Activated CD4-positive, CD25-positive, alpha-beta regulatory T cell treated with anti-CD3 and anti-CD28 coated beads, Interleukin-2, amount 50 U/mL, for 24 hours (primary cell): ENCODE measurements around the gene CEP104.
"Not testable (repeated sequence)": the region's sequence is repeated elsewhere in the genome, so short reads cannot be mapped to it uniquely, and the experiment has no call there.

Experiments
- ATAC-seq, 2 donors: fragments of 150-1000 bp; cut with Tn5 transposase; one replicate each; pipeline ENCODE4 v1.10.0; 2021; ENCODE audit warnings: mild to moderate bottlenecking in 1 of 2, moderate library complexity in 1 of 2

Gene CEP104

DNA sequence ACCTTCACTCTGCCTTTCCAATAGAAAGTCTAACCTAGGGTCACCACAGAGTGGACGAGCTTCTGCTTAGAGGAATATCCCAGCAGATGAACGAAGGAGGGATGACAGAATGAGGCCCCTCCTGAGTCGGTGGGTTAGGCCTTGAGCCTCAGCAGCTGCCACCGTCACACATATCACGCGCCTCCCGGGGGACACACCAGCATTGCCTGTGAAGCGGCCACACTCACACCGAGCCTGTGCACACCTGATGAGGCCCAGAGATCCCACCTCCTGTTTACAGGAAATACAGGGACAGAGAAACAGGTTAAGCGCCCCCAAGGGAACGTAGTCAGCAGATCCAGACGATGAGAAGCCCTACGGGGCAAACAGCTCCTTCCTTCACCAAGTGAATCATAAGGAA, 35.6 kb downstream of the CEP104 start:
- ATAC-seq = no peak

DNA sequence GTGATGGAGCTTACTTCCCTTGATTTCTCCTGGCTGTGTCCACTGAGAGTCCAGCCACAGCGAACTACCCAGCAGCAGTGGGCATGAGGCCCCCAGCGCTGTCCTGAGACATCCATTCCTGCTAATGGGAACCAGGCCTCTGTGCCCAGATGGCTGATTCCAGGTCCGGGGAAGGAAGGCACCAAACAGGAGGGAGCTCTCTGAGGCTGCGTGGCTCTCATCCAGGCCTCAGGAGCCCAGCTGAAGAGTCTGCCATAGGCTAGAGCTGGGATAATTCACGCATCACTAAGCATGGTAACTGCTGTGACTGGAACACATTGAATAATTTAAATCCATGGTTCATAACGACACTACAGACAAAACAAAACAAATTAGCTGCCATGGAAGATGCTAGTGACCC, 36.0 kb downstream of the CEP104 start:
- no peak for ATAC-seq

- no peak for ATAC-seq
These were observed 36.7 kb downstream of the CEP104 start for GRCh38 chr1:3820316-3820715.

- ATAC-seq = no peak
These were observed 37.2 kb downstream of the CEP104 start for GRCh38 chr1:3819771-3820200.

- no peak for ATAC-seq
These were observed 39.0 kb downstream of the CEP104 start for GRCh38 chr1:3817821-3818597.

GRCh38 chr1:3817138-3817740, 39.8 kb downstream of the CEP104 start:
- ATAC-seq = no peak

GRCh38 chr1:3816331-3817137, 40.5 kb downstream of the CEP104 start:
- ATAC-seq = no peak

DNA sequence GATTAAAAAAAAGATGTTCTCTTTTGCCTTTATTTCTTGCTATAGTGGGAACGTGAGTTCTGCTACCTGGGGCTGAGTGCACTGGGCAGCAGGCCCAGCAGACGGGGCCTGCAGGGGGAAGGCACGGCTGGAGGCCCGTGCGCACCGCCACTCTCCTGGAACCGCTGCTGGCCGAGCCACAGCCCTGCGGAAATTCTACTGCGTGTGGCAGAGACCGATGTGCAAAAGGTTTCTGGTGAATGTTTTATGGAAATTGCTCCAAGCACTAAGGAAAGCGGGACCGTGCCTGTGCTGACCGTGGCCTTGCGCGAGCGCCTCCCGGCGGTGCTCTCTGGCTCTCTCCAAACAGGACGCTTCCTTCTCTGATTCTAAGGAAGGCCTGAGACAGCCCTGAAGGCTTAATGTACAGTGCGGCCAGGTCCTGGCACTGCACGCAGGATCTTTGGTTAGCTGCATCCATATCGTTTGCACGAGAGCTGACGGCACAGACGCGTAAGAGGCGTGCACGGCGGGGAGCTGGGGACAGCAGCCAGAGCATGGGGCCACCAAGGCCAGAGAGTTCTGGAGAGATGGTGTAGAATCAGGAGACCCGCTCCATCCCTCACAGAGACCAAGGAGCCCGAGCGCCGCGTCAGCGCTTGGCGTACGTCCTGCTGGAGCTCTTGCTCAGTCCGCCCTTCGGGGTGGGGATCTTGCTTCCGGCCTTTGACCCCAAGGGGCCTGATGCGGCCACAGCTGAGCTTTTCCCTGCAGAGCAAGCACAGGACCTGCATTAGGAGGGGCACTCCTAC, 42.0 kb downstream of the CEP104 start:
- ATAC-seq = no peak

DNA sequence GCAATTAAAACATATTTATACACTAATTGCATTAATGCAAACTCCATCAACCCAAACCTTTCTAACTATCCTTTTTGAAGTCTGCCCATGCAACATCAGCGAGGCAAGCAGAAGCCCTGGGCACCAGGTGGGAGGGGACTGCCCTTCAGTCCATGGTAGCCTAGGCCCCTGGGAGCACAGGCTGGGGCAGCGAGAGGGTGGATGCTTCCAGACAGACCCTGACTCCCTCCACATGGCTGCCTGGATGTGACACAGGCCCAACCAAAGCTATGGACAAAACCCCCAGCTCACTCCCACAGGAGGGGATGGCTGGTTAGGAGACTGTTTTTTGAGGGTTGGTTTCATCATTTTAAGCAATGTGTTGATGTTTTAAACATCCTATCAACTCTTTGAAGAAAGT, 42.9 kb downstream of the CEP104 start:
- no peak for ATAC-seq

DNA sequence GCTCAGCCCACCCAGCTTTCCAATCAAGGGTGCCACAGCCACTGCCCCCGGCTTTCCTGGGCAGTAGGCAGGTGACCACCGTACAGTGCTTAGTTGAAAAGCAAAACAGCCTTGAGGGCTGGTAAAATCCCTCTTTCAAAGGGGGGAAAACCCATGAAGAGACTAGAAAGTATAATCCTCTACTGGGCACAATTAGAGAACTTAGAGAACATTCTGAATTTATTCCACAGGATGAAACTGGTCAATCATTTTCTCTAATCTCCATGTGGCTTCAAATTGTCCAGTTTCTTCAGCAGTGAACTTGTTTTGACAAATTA, 45.5 kb downstream of the CEP104 start:
- no peak for ATAC-seq

GRCh38 chr1:3810149-3810761, 46.8 kb downstream of the CEP104 start:
- not testable (repeated sequence) for ATAC-seq

DNA sequence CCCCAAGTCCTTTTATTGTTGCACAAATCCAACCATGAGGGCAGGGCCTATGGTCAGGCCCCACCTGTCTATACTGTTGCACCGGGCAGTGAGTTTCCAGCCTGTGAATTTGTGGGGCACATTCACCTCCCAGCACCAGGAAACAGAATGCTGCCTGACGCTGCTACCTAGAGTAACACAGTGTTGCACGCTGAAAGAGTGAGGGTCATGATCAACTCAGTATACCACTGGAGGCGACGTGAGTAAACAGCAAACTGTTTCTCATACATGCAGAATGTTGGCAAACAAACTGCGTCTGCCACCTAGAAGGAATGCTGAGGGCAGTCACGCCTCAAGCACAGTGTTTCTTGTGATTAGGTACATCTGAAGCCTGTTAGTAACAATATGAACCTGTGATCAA, 47.3 kb downstream of the CEP104 start:
- ATAC-seq = no peak

GRCh38 chr1:3807769-3808168, 49.2 kb downstream of the CEP104 start:
- ATAC-seq = no peak

GRCh38 chr1:3805038-3805437, 52.0 kb downstream of the CEP104 start:
- no peak for ATAC-seq

DNA sequence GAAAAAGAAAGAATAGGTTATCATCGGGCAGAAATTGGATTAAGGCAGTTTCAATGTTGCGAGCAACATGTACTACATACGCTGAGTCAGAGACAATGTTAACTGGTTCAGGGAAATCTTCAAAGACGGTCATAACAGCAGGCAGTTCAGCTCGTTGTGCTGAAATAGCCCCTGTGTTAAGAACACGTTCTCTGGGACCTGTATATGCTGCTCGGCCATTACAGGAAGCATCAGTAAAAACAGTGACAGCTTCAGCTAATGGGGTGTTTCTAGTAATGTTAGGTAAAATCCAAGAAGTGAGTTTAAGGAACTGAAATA, 52.4 kb downstream of the CEP104 start:
- not testable (repeated sequence) for ATAC-seq

DNA sequence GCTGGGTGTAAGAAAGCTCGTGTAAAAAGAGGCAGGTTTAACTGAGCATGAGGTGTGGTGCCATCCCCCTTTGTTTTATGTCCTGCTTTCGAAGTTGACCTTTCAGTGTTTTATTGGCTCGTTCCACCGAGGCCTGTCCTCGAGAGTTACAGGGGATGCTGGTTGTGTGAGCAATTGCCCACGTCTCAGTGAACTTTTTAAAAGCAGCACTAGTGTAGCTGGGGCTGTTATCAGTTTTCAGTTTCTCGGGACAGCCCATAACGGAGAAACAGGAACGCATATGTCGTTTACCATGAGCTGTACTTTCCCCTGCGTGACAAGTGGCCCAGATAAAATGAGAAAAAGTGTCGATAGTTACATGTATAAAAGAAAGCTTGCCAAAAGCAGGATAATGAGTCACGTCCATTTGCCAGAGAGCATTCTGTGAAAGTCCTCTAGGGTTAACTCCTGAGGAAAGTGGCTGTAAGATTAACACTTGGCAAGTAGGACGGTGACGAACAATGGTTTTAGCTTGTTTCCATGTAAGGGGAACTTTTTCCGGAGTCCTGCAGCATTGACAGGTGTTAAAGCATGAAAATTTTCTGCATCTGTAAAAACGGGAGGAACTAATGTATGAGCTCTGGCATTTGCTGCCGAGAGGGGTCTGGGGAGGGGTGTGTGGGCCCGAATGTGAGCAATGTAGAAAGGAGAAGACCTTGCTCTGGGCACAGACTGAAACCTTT, 52.9 kb downstream of the CEP104 start:
- no peak for ATAC-seq

DNA sequence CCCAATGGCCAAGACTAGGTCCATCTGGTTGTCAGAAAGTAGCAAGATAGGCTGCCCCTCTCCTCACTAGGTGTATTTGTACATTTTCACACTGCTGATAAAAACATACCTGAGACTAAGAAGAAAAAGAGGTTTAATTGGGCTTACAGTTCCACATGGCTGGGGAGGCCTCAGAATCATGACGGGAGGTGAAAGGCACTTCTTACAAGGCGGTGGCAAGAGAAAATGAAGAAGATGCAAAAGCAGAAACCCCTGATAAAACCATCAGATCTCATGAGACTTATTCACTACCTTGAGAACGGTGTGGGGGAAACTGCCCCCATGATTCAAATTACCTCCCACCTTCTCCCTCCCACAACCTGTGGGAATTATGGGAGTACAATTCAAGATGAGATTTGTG, 56.2 kb downstream of the CEP104 start:
- ATAC-seq = not testable (repeated sequence)

- no peak for ATAC-seq
These were observed 56.9 kb downstream of the CEP104 start for GRCh38 chr1:3799976-3800685.

DNA sequence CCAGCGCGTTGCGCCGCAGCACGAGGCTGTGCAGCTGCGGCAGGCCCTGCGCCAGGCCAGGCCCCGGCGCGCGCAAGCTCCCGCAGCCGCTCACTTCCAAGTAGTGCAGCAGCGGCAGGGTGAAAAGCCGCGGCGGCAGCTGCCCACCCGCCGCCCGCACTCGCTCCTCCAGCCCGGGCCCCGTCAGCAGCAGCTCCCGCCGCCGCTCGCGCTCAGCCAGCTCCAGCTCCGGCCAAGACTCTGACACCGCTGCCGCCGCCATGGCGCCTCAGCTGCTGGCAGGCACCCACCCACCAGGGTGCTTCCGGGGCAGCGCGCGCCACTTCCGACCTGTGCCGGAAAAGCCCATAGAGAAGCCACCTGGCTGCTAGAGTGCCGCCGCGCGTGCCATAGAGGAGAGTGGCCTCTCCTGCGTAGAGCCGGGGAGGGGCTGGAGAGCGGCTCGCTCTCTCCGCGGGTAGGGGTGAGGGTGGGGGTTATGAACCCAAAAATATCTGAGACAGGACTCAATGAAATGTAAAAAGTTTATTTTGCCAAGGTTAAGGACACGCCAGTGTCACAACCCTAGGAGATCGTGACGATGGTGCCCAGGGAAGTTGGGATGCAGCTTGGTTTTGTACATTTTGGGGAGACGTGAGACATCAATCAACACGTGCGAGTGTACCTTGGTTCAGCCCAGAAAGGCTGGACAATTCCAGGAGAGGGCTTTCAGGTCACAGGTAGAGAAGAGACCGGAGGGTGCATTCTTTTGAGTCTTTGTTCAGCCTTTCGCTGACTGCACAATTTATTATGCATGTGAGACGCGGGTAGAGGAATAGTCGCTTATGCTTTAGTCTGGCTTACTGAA, 60.6 kb downstream of the CEP104 start, which contains the start of gene LRRC47:
Gene LRRC47 (minus strand): TSS at position 284 of the 847 bp plus-strand sequence. CDS start 22 bp downstream, at position 262.
- ATAC-seq = peak; percentile 100
